ENCODE data around the gene GPR62. TPM values are rescaled to one million over a fixed set of nuclear protein-coding genes. Genes with fewer than 3 reads are reported as not detected.

GPR62 gene
- polyA plus RNA-seq, 1 of the 3 experiments (the other 2 are of a cell fraction) = 0.02 TPM

DNA sequence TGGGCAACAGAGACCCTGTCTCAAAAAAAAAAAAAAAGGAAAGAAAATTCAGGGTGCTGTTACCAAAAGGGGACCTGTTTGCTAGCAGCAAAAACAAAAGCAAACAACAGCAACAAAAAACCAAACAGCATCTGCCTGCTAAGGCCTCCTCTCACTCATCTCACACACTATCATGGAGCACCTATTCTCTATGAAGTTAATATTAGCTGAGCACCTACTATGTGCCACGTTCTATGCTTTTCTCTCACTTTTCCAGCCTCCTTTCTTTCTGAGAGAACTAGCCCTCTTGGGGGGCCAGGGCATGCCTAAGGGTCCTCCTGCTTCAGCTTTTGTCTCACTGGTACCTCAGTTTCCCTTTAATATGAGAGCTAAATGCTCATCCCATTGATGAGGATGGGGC is 468 bp upstream of the GPR62 start (continued):
- TF ChIP-seq CTCF (IDR thresholded peaks at IDR 0.05) (no peak), FOXJ3 (CRISPR knock-in tag; IDR thresholded peaks at IDR 0.05) (no peak), RFX5 (IDR thresholded peaks at IDR 0.05; ENCODE audit: low read length) (no peak), ELF1 (IDR thresholded peaks at IDR 0.05) (no peak), TAF1 (IDR thresholded peaks at IDR 0.05; ENCODE audit: borderline replicate concordance, low read depth, low read length) (no peak), RXRA (IDR thresholded peaks at IDR 0.05; ENCODE audit: borderline replicate concordance, low read depth) (no peak), NFIC (IDR thresholded peaks at IDR 0.05; ENCODE audit: borderline replicate concordance) (no peak), JUND (IDR thresholded peaks at IDR 0.05) (no peak)

DNA sequence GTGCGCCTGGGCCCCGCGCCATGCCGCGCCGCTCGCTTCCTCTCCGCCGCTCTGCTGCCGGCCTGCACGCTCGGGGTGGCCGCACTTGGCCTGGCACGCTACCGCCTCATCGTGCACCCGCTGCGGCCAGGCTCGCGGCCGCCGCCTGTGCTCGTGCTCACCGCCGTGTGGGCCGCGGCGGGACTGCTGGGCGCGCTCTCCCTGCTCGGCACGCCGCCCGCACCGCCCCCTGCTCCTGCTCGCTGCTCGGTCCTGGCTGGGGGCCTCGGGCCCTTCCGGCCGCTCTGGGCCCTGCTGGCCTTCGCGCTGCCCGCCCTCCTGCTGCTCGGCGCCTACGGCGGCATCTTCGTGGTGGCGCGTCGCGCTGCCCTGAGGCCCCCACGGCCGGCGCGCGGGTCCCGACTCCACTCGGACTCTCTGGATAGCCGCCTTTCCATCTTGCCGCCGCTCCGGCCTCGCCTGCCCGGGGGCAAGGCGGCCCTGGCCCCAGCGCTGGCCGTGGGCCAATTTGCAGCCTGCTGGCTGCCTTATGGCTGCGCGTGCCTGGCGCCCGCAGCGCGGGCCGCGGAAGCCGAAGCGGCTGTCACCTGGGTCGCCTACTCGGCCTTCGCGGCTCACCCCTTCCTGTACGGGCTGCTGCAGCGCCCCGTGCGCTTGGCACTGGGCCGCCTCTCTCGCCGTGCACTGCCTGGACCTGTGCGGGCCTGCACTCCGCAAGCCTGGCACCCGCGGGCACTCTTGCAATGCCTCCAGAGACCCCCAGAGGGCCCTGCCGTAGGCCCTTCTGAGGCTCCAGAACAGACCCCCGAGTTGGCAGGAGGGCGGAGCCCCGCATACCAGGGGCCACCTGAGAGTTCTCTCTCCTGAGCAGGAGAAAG is 951 bp downstream of the GPR62 start:
- ChIA-PET POLR2A (interaction anchor here (1.3 kb wide), 1 partner anchor 18 kb away, joined by 7 read pairs; the partner anchor contains the start of gene ABHD14B), CTCF (interaction anchor here (0.7 to 10.7 kb wide), 11 partner anchors 7 to 48 kb away, joined by 3 to 84 read pairs (median 6); partner anchors contain the start of genes ABHD14A, ABHD14B, ACY1 and PARP3)
- H2AFZ ChIP-seq (ENCODE audit: low read depth) = no peak overlapping the region
- H3K27ac ChIP-seq (ENCODE audit: low read depth in 2 of 2, low read length in 1 of 2) = peak overlapping the region in 1 of 2 experiments; percentile 53; a peak in 2 of 4 replicates
- H3K9ac ChIP-seq = no peak overlapping the region
- H3K4me3 ChIP-seq (ENCODE audit: low read depth in 2 of 2, low read length in 1 of 2) = no peak overlapping the region; a peak in 1 of 4 replicates
- H3K36me3 ChIP-seq (replicated peaks in 1 of 2; ENCODE audit: control insufficient read depth in 1 of 2, insufficient read depth in 2 of 2, low read length in 1 of 2) = peaks cover 5 to 38% of the 10 kb centered on the region in 2 experiments
- DNase-seq = peak; percentile 91
- H3K79me2 ChIP-seq (ENCODE audit: insufficient read depth) = no peaks in the 10 kb centered on the region
- peaks cover 4 to 12% of the 10 kb centered on the region in 2 experiments; a peak in 2 of 4 replicates for H3K4me1 ChIP-seq (ENCODE audit: control insufficient read depth in 1 of 2, insufficient read depth in 2 of 2, low read depth in 1 of 2, low read length in 1 of 2)
- H3K9me3 ChIP-seq = no peaks in the 10 kb centered on the region
- no peaks in the 10 kb centered on the region for H3K27me3 ChIP-seq (ENCODE audit: insufficient read depth)
- H3K9me2 ChIP-seq = no peaks in the 10 kb centered on the region
- H3K4me2 ChIP-seq = no peak overlapping the region
- peaks cover 14% of the 10 kb centered on the region for H3F3A ChIP-seq (replicated peaks; ENCODE audit: insufficient read depth)
- no peaks in the 10 kb centered on the region for H4K20me1 ChIP-seq (ENCODE audit: insufficient read depth)
- TF ChIP-seq CHD2 (IDR thresholded peaks at IDR 0.05; ENCODE audit: low read length, partially characterized antibody) (peak; percentile 35), FOXM1 (IDR thresholded peaks at IDR 0.05; ENCODE audit: low read depth) (no peak), CTCF (IDR thresholded peaks at IDR 0.05) (peak; percentile 47), NFIC (IDR thresholded peaks at IDR 0.05; ENCODE audit: borderline replicate concordance) (0 out of 2 replicates have a peak, but pooled peaks have one; percentile 36)
- WGBS (ENCODE audit: low lambda C conversion rate) = 78% methylated on average over 40 of the region's 97 CpGs
